GM21717 (cell line): ENCODE results near the gene OR5M10.
A peak's percentile ranks its signal among the peaks of the same experiment; 100 is the strongest.
"Not testable (repeated sequence)": the region's sequence is repeated elsewhere in the genome, so short reads cannot be mapped to it uniquely, and the experiment has no call there.

Source experiments
- ATAC-seq: cut with Tn5 transposase; IDR thresholded peaks from one replicate; pipeline ENCODE4 v1.9.1; 2021; ENCODE audit warnings: mild to moderate bottlenecking, moderate library complexity; ENCODE audit not compliant: unreplicated experiment

Gene OR5M10

GRCh38 chr11:56577621-56578020 lies at the start of gene OR5M10:
Gene OR5M10 (minus strand): TSS chr11:56577721. CDS start chr11:56577721, 0 bp downstream.
- no peak for ATAC-seq

GRCh38 chr11:56625946-56626345 lies 48.4 kb upstream of the OR5M10 start:
- ATAC-seq, result no peak

GRCh38 chr11:56624661-56625110 lies 47.2 kb upstream of the OR5M10 start:
- ATAC-seq, result peak; percentile 74

- ATAC-seq, result no peak
Measured at GRCh38 chr11:56611174-56611573, 33.7 kb upstream of the OR5M10 start.

- not testable (repeated sequence) for ATAC-seq
Measured at GRCh38 chr11:56592088-56592717, 14.7 kb upstream of the OR5M10 start.

- ATAC-seq, result no peak
Measured at GRCh38 chr11:56558574-56558973, 18.9 kb downstream of the OR5M10 start.

- not testable (repeated sequence) for ATAC-seq
Measured at GRCh38 chr11:56554691-56555090, 22.8 kb downstream of the OR5M10 start.

- ATAC-seq, result no peak
Measured at GRCh38 chr11:56545531-56545930, 32.0 kb downstream of the OR5M10 start.

GRCh38 chr11:56543739-56544138 lies 33.8 kb downstream of the OR5M10 start:
- no peak for ATAC-seq

GRCh38 chr11:56543157-56543556 lies 34.4 kb downstream of the OR5M10 start, which contains the start of gene OR5M11:
Gene OR5M11 (minus strand): TSS chr11:56543257. CDS start chr11:56543257, 0 bp downstream.
- no peak for ATAC-seq

- no peak for ATAC-seq
Measured at GRCh38 chr11:56533054-56533740, 44.3 kb downstream of the OR5M10 start.

- ATAC-seq, result no peak
Measured at GRCh38 chr11:56531856-56532255, 45.7 kb downstream of the OR5M10 start.
